Left kidney (tissue), 2 donors: ENCODE results near the gene TENT4A. TPM values are rescaled to one million over a fixed set of nuclear protein-coding genes. Genes with fewer than 3 reads are reported as not detected.

Experiments used
- DNase-seq: peaks from one replicate; pipeline ENCODE4 v3.0.0-alpha.2; 2013
- polyA plus RNA-seq: library from polyadenylated mRNA; unstranded; fragments of 120-200 nt; gene quantifications from one replicate; pipeline ENCODE4 v1.2.1, GENCODE V29; 2013; ENCODE audit not compliant: insufficient read length

The TENT4A gene
- polyA plus RNA-seq, 1 donor, result 35.6 TPM

DNA sequence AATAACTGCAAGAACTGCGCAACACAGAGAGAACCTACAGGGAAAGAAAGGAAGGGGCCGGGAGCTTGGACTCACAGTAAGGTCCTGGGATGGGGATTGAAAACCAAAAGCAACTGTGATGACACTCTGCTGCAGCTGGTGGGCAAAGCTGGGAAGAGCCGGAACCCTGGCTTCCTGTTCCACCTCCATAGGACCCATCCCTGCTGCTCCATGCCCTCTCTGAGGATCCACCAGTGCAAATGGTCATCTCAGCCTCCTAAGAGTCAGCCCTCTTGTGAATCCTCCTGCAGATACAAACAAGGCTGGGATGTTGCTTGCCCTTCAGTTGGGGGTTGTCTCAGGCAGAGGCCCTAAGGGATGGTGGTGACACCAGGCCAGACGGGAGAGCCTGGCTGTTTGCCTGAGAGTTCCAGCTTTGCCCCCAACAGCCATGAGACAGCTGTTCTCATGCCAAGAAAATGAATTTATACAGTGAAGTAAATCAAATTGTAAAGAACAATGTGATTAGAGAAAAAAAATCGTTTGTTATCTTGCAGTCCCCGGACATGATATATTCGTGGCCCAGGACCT is 90.8 kb downstream of the TENT4A start:
- DNase-seq, result no peak

GRCh38 chr5:6804766-6805501 is 91.7 kb downstream of the TENT4A start:
- DNase-seq, result no peak

DNA sequence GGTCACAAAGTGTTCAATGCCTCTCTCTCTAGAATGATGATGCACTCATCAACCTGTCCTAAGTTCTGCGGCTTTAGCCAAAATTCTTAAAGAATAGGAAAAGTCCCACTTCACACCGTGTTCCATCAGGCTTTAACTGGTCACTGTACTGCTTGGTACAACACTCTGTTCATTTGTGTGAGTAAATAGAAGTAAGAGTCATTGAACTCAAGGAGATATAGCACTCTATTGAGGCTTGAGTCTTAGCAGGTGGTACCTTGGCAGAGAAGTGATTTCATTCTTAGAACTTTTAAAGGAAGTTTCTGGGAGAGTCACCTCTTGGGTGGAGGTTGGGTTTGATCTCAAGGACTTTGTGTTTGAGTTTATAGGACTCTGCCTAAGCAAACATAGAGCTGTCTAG is 92.6 kb downstream of the TENT4A start:
- DNase-seq, result no peak

Other genes with a start within 250 kb of the TENT4A start
- gene NSUN2, start 80.4 kb upstream of the TENT4A start, polyA plus RNA-seq, result 65.2 TPM
- gene SRD5A1, start 80.0 kb upstream of the TENT4A start, polyA plus RNA-seq, result 11.7 TPM